K562 (cell line): ENCODE measurements around the gene SHF. TPM values are rescaled to one million over a fixed set of nuclear protein-coding genes. Genes with fewer than 3 reads are reported as not detected.

ENCODE experiments used
- ATAC-seq: fragments of 200-7000 bp; cut with Tn5 transposase; 3 replicates; pipeline ENCODE4 v1.9.1; 2020; ENCODE audit warnings: moderate library complexity
- BruUV-seq: library from RNA; stranded (reverse); fragments of 400-500 nt; replicated peaks from 2 replicates; lab custom pipeline; 2021; lab: Mats Ljungman, UMichigan
- CTCF ChIA-PET: fragments of 300-600 bp; formaldehyde crosslinking; extraction: SDS; loops from one replicate; lab custom pipeline; 2021; ENCODE audit warnings: low intra/inter-chr PET ratio; lab: Yijun Ruan, JAX
- POLR2A ChIA-PET: fragments of 300-600, 350-650 bp; sonication (Branson Sonifier 250); formaldehyde crosslinking; extraction: SDS; loops from one replicate; lab custom pipeline; 2021; ENCODE audit warnings: antibody characterized with exemption, inconsistent platforms; lab: Yijun Ruan, JAX
- DNase-seq, 4 experiments: peaks; one replicate each; pipeline versions ENCODE4 v3.0.0 to v3.0.0-alpha.2; 2011 to 2018; ENCODE audit warnings: low spot score in 3 of 4, mixed read lengths in 3 of 4; ENCODE audit errors: extremely low read depth in 1 of 4
- FAIRE-seq: peaks from 2 replicates; lab custom pipeline; 2011; peaks lifted over from hg19 to GRCh38; lab: Jason Lieb, UNC
- H2AFZ ChIP-seq: 2 replicates; pipeline ENCODE4 v1.6.0; 2011; ENCODE audit warnings: low read depth, low read length, control low read depth, inconsistent platforms
- H3K27ac ChIP-seq: fragments of 200-600 bp; 3 replicates; pipeline ENCODE4 v1.8.0; 2011; ENCODE audit warnings: low read depth, mild to moderate bottlenecking, control low read depth, inconsistent platforms, low read length, moderate library complexity, mixed read lengths; ENCODE audit errors: extremely low read depth
- H3K27me3 ChIP-seq, 2 experiments: fragments of 300-600 bp in 1 of 2; 2 replicates in 1 of 2; 3 replicates in 1 of 2; pipeline versions ENCODE4 v1.6.0 to v1.8.0; 2011; ENCODE audit warnings: inconsistent platforms in 2 of 2, low read length in 2 of 2, mild to moderate bottlenecking in 1 of 2, mixed read lengths in 1 of 2, moderate library complexity in 1 of 2; ENCODE audit not compliant: control insufficient read depth in 2 of 2, insufficient read depth in 2 of 2
- H3K36me3 ChIP-seq: fragments of 300-600 bp; 3 replicates; pipeline ENCODE4 v1.8.0; 2011; ENCODE audit warnings: mild to moderate bottlenecking, low read length, inconsistent platforms; ENCODE audit not compliant: control insufficient read depth, insufficient read depth
- H3K4me1 ChIP-seq, 2 experiments: fragments of 200-600 bp in 1 of 2; replicated peaks in 1 of 2; 2 replicates in 1 of 2; 3 replicates in 1 of 2; pipeline versions ENCODE4 v1.5.1 to v1.8.0; 2011; ENCODE audit warnings: inconsistent platforms in 2 of 2, low read length in 2 of 2, mild to moderate bottlenecking in 1 of 2, mixed read lengths in 1 of 2, moderate library complexity in 1 of 2; ENCODE audit not compliant: control insufficient read depth in 2 of 2, insufficient read depth in 2 of 2
- H3K4me2 ChIP-seq: 2 replicates; pipeline ENCODE4 v1.6.1; 2011; ENCODE audit warnings: low read length, control low read depth, inconsistent platforms, mixed read lengths; ENCODE audit not compliant: insufficient read depth
- H3K4me3 ChIP-seq: fragments of 200-600 bp; sonication (generic), shearing (Covaris generic); 2 replicates; pipeline ENCODE4 v1.5.1; 2016; ENCODE audit warnings: control low read depth, inconsistent platforms
- H3K79me2 ChIP-seq: fragments of 200-600 bp; 3 replicates; pipeline ENCODE4 v1.8.0; 2011; ENCODE audit warnings: low read length, inconsistent platforms; ENCODE audit not compliant: control insufficient read depth, insufficient read depth
- H3K9ac ChIP-seq, 2 experiments: 2 replicates each; pipeline versions ENCODE4 v1.6.0 to v1.6.1; 2011; ENCODE audit warnings: low read depth in 2 of 2, low read length in 2 of 2, control low read depth in 1 of 2, inconsistent platforms in 1 of 2, mild to moderate bottlenecking in 1 of 2, mixed read lengths in 1 of 2; ENCODE audit not compliant: insufficient read depth in 1 of 2
- H3K9me1 ChIP-seq: one replicate; pipeline ENCODE4 v1.6.0; 2011; ENCODE audit warnings: inconsistent platforms, mild to moderate bottlenecking, low read length, moderate library complexity; ENCODE audit not compliant: control insufficient read depth, insufficient read depth
- H3K9me3 ChIP-seq: replicated peaks from 2 replicates; pipeline ENCODE4 v1.5.1; 2011; ENCODE audit warnings: low read depth, low read length, inconsistent platforms; ENCODE audit not compliant: control insufficient read depth, insufficient read depth
- H4K20me1 ChIP-seq: replicated peaks from 2 replicates; pipeline ENCODE4 v1.6.1; 2011; ENCODE audit warnings: low read length, inconsistent platforms, mixed read lengths; ENCODE audit not compliant: control insufficient read depth, insufficient read depth
- BHLHE40 ChIP-seq: IDR thresholded peaks from 2 replicates; pipeline ENCODE4 v1.6.1; 2011; ENCODE audit warnings: low read length, improper control_type of control experiment
- C11orf30 ChIP-seq: fragments of 450-650 bp; IDR thresholded peaks from 2 replicates; pipeline ENCODE4 v1.6.1; 2016; ENCODE audit warnings: low read depth, mild to moderate bottlenecking
- ELK3 ChIP-seq: fragments of 450-650 bp; formaldehyde crosslinking; IDR thresholded peaks from 2 replicates; pipeline ENCODE4 v1.4.0; 2020; ENCODE audit warnings: mild to moderate bottlenecking
- EZH2 ChIP-seq: IDR thresholded peaks from 2 replicates; pipeline ENCODE4 v1.6.1; 2012; ENCODE audit warnings: low read depth, mild to moderate bottlenecking, inconsistent platforms, low read length, borderline replicate concordance
- GABPB2 ChIP-seq: fragments of 250-450 bp; sonication (Bioruptor Pico); conservative IDR thresholded peaks from 2 replicates; pipeline ENCODE4 v1.5.1; 2021; ENCODE audit warnings: mild to moderate bottlenecking
- HOXB6 ChIP-seq: fragments of 250-450 bp; sonication (Bioruptor Pico); IDR thresholded peaks from 2 replicates; pipeline ENCODE4 v1.5.1; 2022; ENCODE audit warnings: mild to moderate bottlenecking, borderline replicate concordance
- MAFF ChIP-seq: IDR thresholded peaks from 2 replicates; pipeline ENCODE4 v1.6.1; 2012; ENCODE audit warnings: low read length, improper control_type of control experiment
- MAFK ChIP-seq: IDR thresholded peaks from 2 replicates; pipeline ENCODE4 v1.6.1; 2011; ENCODE audit warnings: low read length, improper control_type of control experiment
- NCOA2 ChIP-seq, 2 experiments: fragments of 450-650 bp; IDR thresholded peaks; 2 replicates each; pipeline ENCODE4 v1.6.1; 2018; ENCODE audit warnings: mild to moderate bottlenecking in 2 of 2, moderate library complexity in 1 of 2; ENCODE audit not compliant: partially characterized antibody in 2 of 2
- PTBP1 ChIP-seq: fragments of 200-400 bp; formaldehyde crosslinking; IDR thresholded peaks from 2 replicates; pipeline ENCODE4 v1.6.1; 2017; ENCODE audit warnings: low read depth, low read length
- RBM39 ChIP-seq: fragments of 200-400 bp; formaldehyde crosslinking; optimal IDR thresholded peaks from 2 replicates; pipeline ENCODE3; 2018; ENCODE audit warnings: low read depth, low read length
- TCF15 ChIP-seq: fragments of 250-450 bp; sonication (Bioruptor Pico); IDR thresholded peaks from 2 replicates; pipeline ENCODE4 v1.8.0; 2022; ENCODE audit warnings: moderate library complexity, mild to moderate bottlenecking, inconsistent platforms
- TCF7L2 ChIP-seq: fragments of 150-350 bp; IDR thresholded peaks from 2 replicates; pipeline ENCODE4 v1.6.1; 2016; ENCODE audit warnings: low read depth, mild to moderate bottlenecking, low read length, moderate library complexity
- THAP12 ChIP-seq: fragments of 250-450 bp; sonication (Bioruptor Pico); IDR thresholded peaks from 2 replicates; pipeline ENCODE4 v1.9.0; 2021; ENCODE audit warnings: mild to moderate bottlenecking, inconsistent platforms
- YBX1 ChIP-seq: fragments of 450-650 bp; IDR thresholded peaks from 2 replicates; pipeline ENCODE4 v1.7.1; 2016; ENCODE audit warnings: mild to moderate bottlenecking
- ZFP36 ChIP-seq: fragments of 150-350 bp; IDR thresholded peaks from 2 replicates; pipeline ENCODE4 v1.6.1; 2018; ENCODE audit warnings: low read length, low read depth; ENCODE audit not compliant: partially characterized antibody
- ZNF398 ChIP-seq: fragments of 250-450 bp; sonication (Bioruptor Pico); IDR thresholded peaks from 2 replicates; pipeline ENCODE4 v1.8.0; 2021; ENCODE audit warnings: moderate library complexity, mild to moderate bottlenecking, inconsistent platforms
- ZNF444 ChIP-seq: fragments of 250-450 bp; sonication (Bioruptor Pico); IDR thresholded peaks from 2 replicates; pipeline ENCODE4 v1.4.0; 2020; ENCODE audit warnings: mild to moderate bottlenecking, moderate library complexity
- ZNF589 ChIP-seq: fragments of 200-800 bp; sonication (Bioruptor generic); IDR thresholded peaks from 2 replicates; pipeline ENCODE4 v1.6.1; 2016; ENCODE audit warnings: low read depth, missing genetic modification characterization, missing compliant biosample characterization
- WGBS: fragments of 100-300 bp; shearing (Covaris generic); methylation state at CpG from one replicate; pipeline ENCODE4 v1.1.6; 2016; ENCODE audit warnings: low coverage, mixed read lengths; ENCODE audit not compliant: insufficient coverage; ENCODE audit errors: missing lambda C conversion rate; 5-methylcytosine and 5-hydroxymethylcytosine counted together
- in situ Hi-C: fragments of 300-500 bp; cut with MboI; formaldehyde crosslinking; loops from 4 replicates; pipeline ENCODE4 v1.15.0; 2018; ENCODE audit warnings: inconsistent platforms, mixed read lengths
- intact Hi-C: fragments of 100-400 bp; cut with micrococcal nuclease; formaldehyde crosslinking; loops from 2 replicates; pipeline ENCODE4 v1.14.2; 2022
- polyA plus RNA-seq, 8 experiments: library from polyadenylated mRNA; depleted of rRNA in 4 of 8; stranded (reverse) in 5 of 8; unstranded in 3 of 8; fragments of >200 nt; fragmentation: Nextera tagmentation in 2 of 8; fragmentation: Illumina TruSeq in 1 of 8; extraction: Ambion mirVana in 2 of 8; extraction: Trizol in 1 of 8; gene quantifications; 2 replicates each; pipeline versions ENCODE4 v1.2.1 to v1.2.3, GENCODE V29; 2011 to 2014; ENCODE audit warnings: inconsistent platforms in 1 of 8, missing spikeins in 1 of 8
- total RNA-seq, 7 experiments: library from RNA; depleted of rRNA in 6 of 7; stranded (reverse); fragments of >200 nt in 6 of 7; fragmentation: Illumina TruSeq in 2 of 7; extraction: Trizol in 2 of 7; gene quantifications; 2 replicates each; pipeline versions ENCODE4 v1.2.1 to v1.2.3, GENCODE V29; 2011 to 2021; ENCODE audit warnings: low replicate concordance in 1 of 7

The SHF gene
- total and polyA plus RNA-seq, 9 of the 15 experiments (the other 6 are each of a cell fraction or from before 2014, with no cell fraction given): 0.51 to 2.2 (median 0.85) TPM; not detected in 2

GRCh38 chr15:45224621-45225217 lies 37.0 kb upstream of the SHF start:
- H3K9me3 ChIP-seq: no peaks in the 10 kb centered on the region
- DNase-seq (no peak), ATAC-seq (no peak), FAIRE-seq (no peak)
- H3K4me2 ChIP-seq: peak overlapping the region; percentile 6; the same call in 1 of the 2 replicates
- H3K79me2 ChIP-seq: no peaks in the 10 kb centered on the region
- no peaks in the 10 kb centered on the region for H4K20me1 ChIP-seq
- H3K36me3 ChIP-seq: no peaks in the 10 kb centered on the region
- ChIA-PET CTCF (no interaction called here), POLR2A (no interaction called here)
- peak overlapping the region; percentile 26; the same call in 1 of the 3 replicates for H3K27ac ChIP-seq
- intact Hi-C loops (no loop called here), in situ Hi-C loops (no loop called here)
- 9% methylated on average over 5 of the region's 5 CpGs for WGBS
- peaks cover 0 to 7% of the 10 kb centered on the region in 2 experiments; a peak in 2 of 5 replicates for H3K27me3 ChIP-seq
- no peaks in the 10 kb centered on the region for H3K9me1 ChIP-seq
- no peak overlapping the region for H3K4me3 ChIP-seq
- H2AFZ ChIP-seq: peak overlapping the region; percentile 26; the same call in 1 of the 2 replicates
- peaks cover 0 to 8% of the 10 kb centered on the region in 2 experiments; a peak in 3 of 5 replicates for H3K4me1 ChIP-seq
- BruUV-seq: no TSS peak
- H3K9ac ChIP-seq: no peak overlapping the region
- no peak for TF ChIP-seq THAP12 (CRISPR knock-in tag)
- TF ChIP-seq ZFP36: no peak
- TF ChIP-seq GABPB2 (CRISPR knock-in tag): no peak
- TF ChIP-seq BHLHE40: no peak
- no peak for TF ChIP-seq NCOA2 (IDR thresholded peaks at IDR 0.05; ENCODE audit: partially characterized antibody in 2 of 2)
- TF ChIP-seq MAFF: peak; percentile 93
- TF ChIP-seq ELK3: no peak
- TF ChIP-seq RBM39: no peak
- TF ChIP-seq TCF7L2: no peak
- no peak for TF ChIP-seq ZNF589
- TF ChIP-seq TCF15 (CRISPR knock-in tag): no peak
- peak; percentile 92 for TF ChIP-seq C11orf30
- no peak for TF ChIP-seq EZH2
- TF ChIP-seq HOXB6 (CRISPR knock-in tag): no peak
- no peak for TF ChIP-seq YBX1
- no peak for TF ChIP-seq ZNF444 (CRISPR knock-in tag)
- TF ChIP-seq PTBP1: no peak
- no peak for TF ChIP-seq ZNF398 (CRISPR knock-in tag)
- TF ChIP-seq MAFK: peak; percentile 92
